A673 (cell line): ENCODE results near the gene ITSN2. TPM values are rescaled to one million over a fixed set of nuclear protein-coding genes. Genes with fewer than 3 reads are reported as not detected.

Experiments
- BruUV-seq: library from RNA; stranded (reverse); fragments of 400-500 nt; replicated peaks from 2 replicates; lab custom pipeline; 2021; lab: Mats Ljungman, UMichigan
- CTCF ChIA-PET: fragments of 300-600 bp; sonication (Branson Sonifier 250); formaldehyde crosslinking; loops from one replicate; lab custom pipeline; 2022; ENCODE audit warnings: antibody characterized with exemption; lab: Charles Lee
- POLR2A ChIA-PET: fragments of 300-600 bp; sonication (Branson Sonifier 250); formaldehyde crosslinking; loops from one replicate; lab custom pipeline; 2022; ENCODE audit warnings: antibody characterized with exemption; ENCODE audit not compliant: low non-redundant PET; lab: Charles Lee
- DNase-seq: peaks from one replicate; pipeline ENCODE4 v3.0.0-alpha.2; 2015; ENCODE audit warnings: low spot score
- H3K27ac ChIP-seq: fragments of 200-600 bp; sonication (generic); 2 replicates; pipeline ENCODE4 v1.5.1; 2016; ENCODE audit warnings: mixed run types, low read depth, mild to moderate bottlenecking, mixed read lengths, antibody characterized with exemption, low read length; ENCODE audit not compliant: poor library complexity, severe bottlenecking
- H3K27me3 ChIP-seq: fragments of 200-600 bp; sonication (generic); replicated peaks from 2 replicates; pipeline ENCODE4 v1.6.1; 2017; ENCODE audit warnings: mixed run types, low read depth, mild to moderate bottlenecking, mixed read lengths, antibody characterized with exemption, low read length; ENCODE audit not compliant: insufficient read depth, poor library complexity
- H3K36me3 ChIP-seq: fragments of 200-600 bp; sonication (generic); 2 replicates; pipeline ENCODE4 v1.6.1; 2016; ENCODE audit warnings: mixed run types, mild to moderate bottlenecking, mixed read lengths, antibody characterized with exemption, low read length; ENCODE audit not compliant: insufficient read depth, poor library complexity, severe bottlenecking
- H3K4me1 ChIP-seq: fragments of 200-600 bp; sonication (generic); 2 replicates; pipeline ENCODE4 v1.6.1; 2017; ENCODE audit warnings: mixed run types, mild to moderate bottlenecking, mixed read lengths, antibody characterized with exemption, low read length; ENCODE audit not compliant: insufficient read depth, poor library complexity, severe bottlenecking
- H3K4me3 ChIP-seq: fragments of 200-600 bp; sonication (generic); 2 replicates; pipeline ENCODE4 v1.5.1; 2016; ENCODE audit warnings: low read depth, mixed run types, mild to moderate bottlenecking, mixed read lengths, low read length; ENCODE audit not compliant: poor library complexity, severe bottlenecking
- H3K9me3 ChIP-seq: fragments of 200-600 bp; sonication (generic); 2 replicates; pipeline ENCODE4 v1.6.1; 2016; ENCODE audit warnings: mixed run types, low read depth, mild to moderate bottlenecking, mixed read lengths, antibody characterized with exemption, low read length; ENCODE audit not compliant: poor library complexity, severe bottlenecking
- CTCF ChIP-seq: fragments of 300-800, 200-600 bp; sonication (generic); conservative IDR thresholded peaks from 2 replicates; pipeline ENCODE4 v1.5.1; 2017; ENCODE audit warnings: low read depth, mild to moderate bottlenecking, antibody characterized with exemption, low read length, moderate library complexity, mixed read lengths
- EZH2 ChIP-seq: fragments of 200-600 bp; sonication (generic); IDR thresholded peaks from 2 replicates; pipeline ENCODE4 v1.6.1; 2017; ENCODE audit warnings: borderline replicate concordance, low read depth, mild to moderate bottlenecking, mixed read lengths, antibody characterized with exemption, low read length; ENCODE audit not compliant: poor library complexity, severe bottlenecking
- intact Hi-C: fragments of 100-400 bp; cut with micrococcal nuclease; formaldehyde crosslinking; loops from one replicate; pipeline ENCODE4 v1.10.0; 2022; ENCODE audit not compliant: unreplicated experiment
- total RNA-seq: library from RNA; stranded (reverse); gene quantifications from 2 replicates; pipeline ENCODE4 v1.2.3, GENCODE V29; 2021

Gene ITSN2
- total RNA-seq, 1 experiment from 2014 or later = 16.4 TPM

GRCh38 chr2:24174851-24175277 is 185.5 kb downstream of the ITSN2 start, which contains the start of gene FAM228A:
Gene FAM228A (plus strand): TSS chr2:24175053. CDS start chr2:24175481, 428 bp downstream.
- CTCF ChIA-PET = no interaction called here
- BruUV-seq = no TSS peak
- Histone ChIP-seq H3K27me3 (no peaks in the 10 kb centered on the region), H3K4me1 (no peaks in the 10 kb centered on the region), H3K4me3 (no peak within 1 kb of the TSS), H3K27ac (no peak within 1 kb of the TSS), H3K36me3 (no peaks in the 10 kb centered on the region), H3K9me3 (no peaks in the 10 kb centered on the region)
- POLR2A ChIA-PET = no interaction called here
- TF ChIP-seq CTCF = no peak
- TF ChIP-seq EZH2 = no peak
- intact Hi-C loops = no loop called here
- DNase-seq = no peak

GRCh38 chr2:24169023-24169422 is 191.3 kb downstream of the ITSN2 start:
- TF ChIP-seq CTCF (no peak), EZH2 (no peak)
- Histone ChIP-seq H3K4me1 (no peaks in the 10 kb centered on the region), H3K9me3 (no peaks in the 10 kb centered on the region), H3K4me3 (no peak overlapping the region), H3K36me3 (no peaks in the 10 kb centered on the region), H3K27ac (no peak overlapping the region), H3K27me3 (no peaks in the 10 kb centered on the region)
- DNase-seq = no peak
- no TSS peak for BruUV-seq
- CTCF ChIA-PET = no interaction called here
- POLR2A ChIA-PET = no interaction called here
- intact Hi-C loops = loop anchor here (10.0 kb wide), 1 partner anchor 344 kb away; no protein-coding TSS in a partner anchor

GRCh38 chr2:24164416-24164973 is 195.8 kb downstream of the ITSN2 start:
- H3K27me3 ChIP-seq = no peaks in the 10 kb centered on the region
- TF ChIP-seq CTCF (peak; percentile 83), EZH2 (no peak)
- no peaks in the 10 kb centered on the region for H3K4me1 ChIP-seq
- POLR2A ChIA-PET = no interaction called here
- intact Hi-C loops = loop anchor here (10.0 kb wide), 1 partner anchor 340 kb away; no protein-coding TSS in a partner anchor
- no peak overlapping the region for H3K27ac ChIP-seq
- no peaks in the 10 kb centered on the region for H3K36me3 ChIP-seq
- H3K4me3 ChIP-seq = no peak overlapping the region
- H3K9me3 ChIP-seq = no peaks in the 10 kb centered on the region
- no TSS peak for BruUV-seq
- CTCF ChIA-PET = interaction anchor here (0.5 to 1.0 kb wide), 3 partner anchors 237 to 340 kb away, joined by 3 to 5 read pairs (median 5); partner anchors contain the start of gene ATAD2B
- peak; percentile 30 for DNase-seq
